SU-DHL-6 (cell line): ENCODE results near the gene MAMDC4.

ENCODE experiments used
- EZH2phosphoT487 ChIP-seq: fragments of 200-600 bp; sonication (generic), shearing (Covaris generic); conservative IDR thresholded peaks from 2 replicates; pipeline ENCODE4 v1.6.1; 2018; ENCODE audit warnings: mild to moderate bottlenecking, antibody characterized with exemption, low read length, moderate library complexity, mixed read lengths
- TF ChIP-seq, protein P1 (sequence below): fragments of 200-600 bp; sonication (generic); IDR thresholded peaks from one replicate; pipeline ENCODE4 v1.5.1; 2017; ENCODE audit warnings: antibody characterized with exemption, mild to moderate bottlenecking, low read length, moderate library complexity; ENCODE audit not compliant: insufficient read depth, poor library complexity, severe bottlenecking

DNA sequence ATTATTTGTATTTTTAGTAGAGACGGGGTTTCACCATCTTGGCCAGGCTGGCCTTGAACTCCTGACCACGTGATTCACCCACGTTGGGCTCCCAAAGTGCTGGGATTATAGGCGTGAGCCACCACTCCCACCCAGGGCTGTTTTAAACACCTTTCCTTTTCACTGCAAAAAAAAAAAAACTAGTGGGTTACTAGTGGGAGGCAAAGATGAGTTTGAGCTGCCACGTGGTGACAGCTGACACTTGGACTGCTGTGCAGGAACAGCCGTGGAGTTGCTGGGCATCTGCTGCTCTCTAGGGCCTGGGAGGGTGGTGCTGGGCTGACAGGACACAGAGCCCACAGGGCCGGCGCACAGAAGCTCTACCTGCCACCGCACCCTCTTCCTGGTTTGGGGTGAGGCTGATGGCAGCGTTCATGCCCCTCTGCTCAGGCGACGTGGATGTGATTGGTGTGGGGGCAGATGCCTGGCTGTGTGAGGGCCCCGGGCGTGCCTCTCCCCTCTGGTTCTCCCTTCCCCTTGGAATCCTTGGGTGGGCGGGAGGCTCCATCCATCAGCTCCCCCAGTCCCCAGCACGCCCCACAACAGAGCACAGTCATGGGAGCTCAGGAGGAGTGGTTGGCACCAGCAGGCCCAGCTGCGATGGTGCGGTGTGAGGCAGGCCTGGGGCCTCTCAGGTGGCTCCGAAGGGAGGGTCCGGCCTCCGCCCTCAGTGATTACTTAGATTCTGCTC, 27.5 kb upstream of the MAMDC4 start:
- TF ChIP-seq, protein P1, sequence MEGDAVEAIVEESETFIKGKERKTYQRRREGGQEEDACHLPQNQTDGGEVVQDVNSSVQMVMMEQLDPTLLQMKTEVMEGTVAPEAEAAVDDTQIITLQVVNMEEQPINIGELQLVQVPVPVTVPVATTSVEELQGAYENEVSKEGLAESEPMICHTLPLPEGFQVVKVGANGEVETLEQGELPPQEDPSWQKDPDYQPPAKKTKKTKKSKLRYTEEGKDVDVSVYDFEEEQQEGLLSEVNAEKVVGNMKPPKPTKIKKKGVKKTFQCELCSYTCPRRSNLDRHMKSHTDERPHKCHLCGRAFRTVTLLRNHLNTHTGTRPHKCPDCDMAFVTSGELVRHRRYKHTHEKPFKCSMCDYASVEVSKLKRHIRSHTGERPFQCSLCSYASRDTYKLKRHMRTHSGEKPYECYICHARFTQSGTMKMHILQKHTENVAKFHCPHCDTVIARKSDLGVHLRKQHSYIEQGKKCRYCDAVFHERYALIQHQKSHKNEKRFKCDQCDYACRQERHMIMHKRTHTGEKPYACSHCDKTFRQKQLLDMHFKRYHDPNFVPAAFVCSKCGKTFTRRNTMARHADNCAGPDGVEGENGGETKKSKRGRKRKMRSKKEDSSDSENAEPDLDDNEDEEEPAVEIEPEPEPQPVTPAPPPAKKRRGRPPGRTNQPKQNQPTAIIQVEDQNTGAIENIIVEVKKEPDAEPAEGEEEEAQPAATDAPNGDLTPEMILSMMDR: no peak
- no peak for TF ChIP-seq EZH2phosphoT487
